Measurements from ENCODE around the gene DGKH. TPM values are rescaled to one million over a fixed set of nuclear protein-coding genes. Genes with fewer than 3 reads are reported as not detected.
A peak's percentile ranks its signal among the peaks of the same experiment; 100 is the strongest.

The DGKH gene
- total and polyA plus RNA-seq, 2 experiments from 2014 or later: 2.0 to 11.2 TPM

DNA sequence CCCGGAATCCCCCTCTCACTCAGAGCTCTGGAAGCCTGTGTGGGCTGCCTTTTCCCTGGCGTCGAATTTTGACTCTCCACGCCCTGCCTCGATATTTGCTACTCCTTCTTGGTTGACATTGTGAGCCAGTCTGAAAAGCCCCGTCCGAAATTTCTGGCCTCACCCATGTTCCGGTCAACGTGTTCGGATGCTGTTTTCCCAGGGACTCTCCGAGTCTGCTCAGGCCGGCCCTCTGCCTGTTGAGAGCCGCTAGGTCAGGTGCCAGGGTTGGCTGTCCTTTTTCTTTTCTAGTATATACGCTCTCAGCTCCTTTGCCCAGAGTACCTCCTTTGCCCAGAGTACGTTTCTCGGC lies 6.8 kb upstream of the DGKH start:
- TF ChIP-seq, protein P1, sequence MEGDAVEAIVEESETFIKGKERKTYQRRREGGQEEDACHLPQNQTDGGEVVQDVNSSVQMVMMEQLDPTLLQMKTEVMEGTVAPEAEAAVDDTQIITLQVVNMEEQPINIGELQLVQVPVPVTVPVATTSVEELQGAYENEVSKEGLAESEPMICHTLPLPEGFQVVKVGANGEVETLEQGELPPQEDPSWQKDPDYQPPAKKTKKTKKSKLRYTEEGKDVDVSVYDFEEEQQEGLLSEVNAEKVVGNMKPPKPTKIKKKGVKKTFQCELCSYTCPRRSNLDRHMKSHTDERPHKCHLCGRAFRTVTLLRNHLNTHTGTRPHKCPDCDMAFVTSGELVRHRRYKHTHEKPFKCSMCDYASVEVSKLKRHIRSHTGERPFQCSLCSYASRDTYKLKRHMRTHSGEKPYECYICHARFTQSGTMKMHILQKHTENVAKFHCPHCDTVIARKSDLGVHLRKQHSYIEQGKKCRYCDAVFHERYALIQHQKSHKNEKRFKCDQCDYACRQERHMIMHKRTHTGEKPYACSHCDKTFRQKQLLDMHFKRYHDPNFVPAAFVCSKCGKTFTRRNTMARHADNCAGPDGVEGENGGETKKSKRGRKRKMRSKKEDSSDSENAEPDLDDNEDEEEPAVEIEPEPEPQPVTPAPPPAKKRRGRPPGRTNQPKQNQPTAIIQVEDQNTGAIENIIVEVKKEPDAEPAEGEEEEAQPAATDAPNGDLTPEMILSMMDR (IDR thresholded peaks at IDR 0.05; ENCODE audit: low read depth, low read length): peak; percentile 66
- DNase-seq (ENCODE audit: low read depth in 1 of 2, low spot score in 1 of 2): peak; percentile 73 to 74
- Histone ChIP-seq H3K36me3 (no peaks in the 10 kb centered on the region), H3K9me3 (ENCODE audit: low read depth) (no peaks in the 10 kb centered on the region), H3K27ac (peak overlapping the region; percentile 44), H3K27me3 (peaks cover 29% of the 10 kb centered on the region), H3K4me3 (peak overlapping the region; percentile 55), H3K4me1 (ENCODE audit: low read depth) (peaks cover 4% of the 10 kb centered on the region)

- H3K9me3 ChIP-seq (ENCODE audit: low read depth): no peaks in the 10 kb centered on the region
- TF ChIP-seq, protein P1 (IDR thresholded peaks at IDR 0.05; ENCODE audit: low read depth, low read length): no peak
- DNase-seq (ENCODE audit: low read depth in 1 of 2, low spot score in 1 of 2): no peak
- no peak overlapping the region for H3K27ac ChIP-seq
- no peak overlapping the region for H3K4me3 ChIP-seq
- no peaks in the 10 kb centered on the region for H3K36me3 ChIP-seq
- peaks cover 4% of the 10 kb centered on the region for H3K4me1 ChIP-seq (ENCODE audit: low read depth)
- H3K27me3 ChIP-seq: peaks cover 22% of the 10 kb centered on the region
These were observed 4.8 kb upstream of the DGKH start for GRCh38 chr13:42043676-42044075.

- TF ChIP-seq, protein P1 (IDR thresholded peaks at IDR 0.05; ENCODE audit: low read depth, low read length): no peak
- H3K27me3 ChIP-seq: peaks cover 19% of the 10 kb centered on the region
- peaks cover 4% of the 10 kb centered on the region for H3K4me1 ChIP-seq (ENCODE audit: low read depth)
- H3K27ac ChIP-seq: no peak overlapping the region
- H3K9me3 ChIP-seq (ENCODE audit: low read depth): no peaks in the 10 kb centered on the region
- H3K4me3 ChIP-seq: no peak overlapping the region
- no peaks in the 10 kb centered on the region for H3K36me3 ChIP-seq
- DNase-seq (ENCODE audit: low read depth in 1 of 2, low spot score in 1 of 2): no peak
These were observed 2.0 kb upstream of the DGKH start for GRCh38 chr13:42046448-42046847.

DNA sequence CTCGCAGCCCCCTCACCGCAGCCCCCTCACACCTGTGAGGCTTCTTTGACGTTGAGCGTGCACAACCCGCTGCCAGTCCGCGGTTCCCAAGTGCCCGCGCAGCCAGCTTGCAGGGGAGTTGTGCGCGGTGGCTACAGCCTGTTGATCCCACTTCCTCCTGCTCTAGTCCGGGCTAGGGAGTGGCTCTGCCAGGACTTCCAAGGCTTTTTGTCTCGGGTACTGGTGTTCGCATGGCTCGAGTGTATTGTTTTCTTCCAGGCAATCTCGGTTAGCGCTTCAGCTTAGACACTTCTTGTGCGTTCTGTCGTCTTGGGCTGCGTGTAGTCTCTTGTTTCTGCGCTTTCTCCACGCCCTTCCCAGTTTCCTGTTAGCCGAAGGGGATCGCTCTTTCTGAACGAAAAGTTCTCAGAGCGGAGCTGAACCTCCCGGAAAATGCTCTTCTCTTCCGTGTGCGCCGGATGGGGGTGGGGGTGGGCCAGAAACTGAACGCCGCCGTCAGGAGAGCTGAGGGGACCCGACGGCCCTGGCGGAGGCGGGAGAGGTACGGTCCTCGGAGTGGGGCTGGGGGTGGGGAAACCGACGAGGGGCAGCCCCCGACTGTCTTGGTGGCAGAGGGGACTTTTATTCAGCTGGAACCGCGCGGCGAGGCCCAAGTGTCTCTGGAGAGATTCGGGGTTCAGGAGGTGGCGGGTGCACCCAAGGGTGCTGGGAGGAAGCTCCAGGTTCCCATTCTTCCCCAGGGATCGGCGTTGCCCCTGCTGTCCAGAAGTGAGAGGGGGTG lies 697 bp upstream of the DGKH start:
- peak overlapping the region; percentile 34 for H3K27ac ChIP-seq
- peaks cover 17% of the 10 kb centered on the region for H3K27me3 ChIP-seq
- H3K4me3 ChIP-seq: peak overlapping the region; percentile 88
- no peaks in the 10 kb centered on the region for H3K36me3 ChIP-seq
- DNase-seq (ENCODE audit: low read depth in 1 of 2, low spot score in 1 of 2): peak; percentile 57 to 79
- TF ChIP-seq, protein P1 (IDR thresholded peaks at IDR 0.05; ENCODE audit: low read depth, low read length): no peak
- H3K4me1 ChIP-seq (ENCODE audit: low read depth): peaks cover 4% of the 10 kb centered on the region
- no peaks in the 10 kb centered on the region for H3K9me3 ChIP-seq (ENCODE audit: low read depth)

DNA sequence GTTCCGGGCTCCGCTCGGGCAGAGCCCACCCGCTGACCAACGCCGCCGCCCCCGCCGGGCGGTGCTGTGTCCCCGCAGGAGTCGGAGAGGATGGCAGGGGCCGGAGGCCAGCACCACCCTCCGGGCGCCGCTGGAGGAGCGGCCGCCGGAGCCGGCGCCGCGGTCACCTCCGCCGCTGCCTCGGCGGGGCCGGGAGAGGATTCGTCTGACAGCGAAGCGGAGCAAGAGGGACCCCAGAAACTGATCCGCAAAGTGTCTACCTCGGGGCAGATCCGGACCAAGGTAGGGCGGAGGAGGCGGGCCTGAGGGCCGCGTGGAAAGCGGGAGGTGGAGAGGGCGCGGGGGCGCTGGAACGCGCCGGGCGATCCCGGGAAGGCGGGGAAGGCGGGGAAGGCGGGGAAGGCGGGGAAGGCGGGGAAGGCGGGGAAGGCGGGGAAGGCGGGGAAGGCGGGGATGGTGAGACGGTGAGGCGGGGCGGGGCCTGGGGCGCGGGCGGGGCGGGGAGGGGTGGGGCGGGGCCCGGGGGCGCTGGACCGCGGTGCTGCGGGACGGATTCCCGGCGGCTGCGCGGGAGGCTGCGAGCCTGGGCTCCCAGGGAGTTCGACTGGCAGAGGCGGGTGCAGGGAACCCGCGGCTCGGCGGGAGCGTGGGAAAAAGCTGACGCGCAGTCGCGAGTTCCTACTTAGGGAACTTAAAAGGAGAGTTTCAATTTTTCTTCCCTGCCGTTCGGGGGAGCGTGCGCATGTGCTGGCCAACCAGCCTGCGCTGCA lies 421 bp downstream of the DGKH start:
- H3K9me3 ChIP-seq (ENCODE audit: low read depth): no peaks in the 10 kb centered on the region
- H3K4me1 ChIP-seq (ENCODE audit: low read depth): peaks cover 4% of the 10 kb centered on the region
- peak overlapping the region; percentile 79 for H3K27ac ChIP-seq
- H3K27me3 ChIP-seq: peaks cover 17% of the 10 kb centered on the region
- no peaks in the 10 kb centered on the region for H3K36me3 ChIP-seq
- DNase-seq (ENCODE audit: low read depth in 1 of 2, low spot score in 1 of 2): peak; percentile 83 to 85
- TF ChIP-seq, protein P1 (IDR thresholded peaks at IDR 0.05; ENCODE audit: low read depth, low read length): peak; percentile 10
- H3K4me3 ChIP-seq: peak overlapping the region; percentile 88
